ENCODE data around the gene ABCG2. TPM values are rescaled to one million over a fixed set of nuclear protein-coding genes. Genes with fewer than 3 reads are reported as not detected.

ABCG2 gene
- total RNA-seq, 1 experiment from 2014 or later, result 3.8 TPM

DNA sequence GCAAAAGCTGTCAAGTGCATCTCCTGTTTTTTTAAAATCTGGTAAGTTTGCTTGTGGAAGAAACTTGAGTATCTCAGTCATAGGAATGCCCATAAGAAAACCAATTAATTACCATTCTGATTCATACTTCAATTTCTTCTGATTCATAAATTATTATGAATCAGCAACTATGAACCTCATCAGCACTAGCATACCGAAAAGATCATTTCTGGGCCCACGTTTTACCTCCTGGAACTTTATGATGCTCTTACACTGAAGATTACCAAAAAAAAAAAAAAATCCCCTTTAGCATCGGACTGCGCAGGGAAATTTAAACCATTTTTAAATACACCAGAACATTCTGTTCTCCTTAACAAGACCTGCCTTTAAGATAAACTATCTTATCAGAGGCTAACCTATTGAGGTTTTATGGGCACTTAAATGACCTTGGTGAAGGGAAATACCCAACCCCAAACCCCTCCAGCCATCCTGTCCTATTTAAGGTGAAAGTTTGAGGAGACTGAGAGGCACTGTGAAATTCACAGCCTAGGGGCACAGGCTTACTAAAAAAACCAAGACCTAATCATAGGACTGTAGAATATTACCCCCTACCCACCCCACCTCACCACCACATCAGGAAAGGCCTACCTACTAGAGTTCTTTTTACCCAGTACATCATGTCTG is 38.2 kb upstream of the ABCG2 start:
- ChIA-PET CTCF (interaction anchor here (0.9 to 2.5 kb wide), 5 partner anchors 15 to 359 kb away, joined by 3 to 5 read pairs (median 4); no protein-coding TSS in a partner anchor), POLR2A (no interaction called here)
- DNase-seq (ENCODE audit: low spot score), result no peak
- Mint-ChIP-seq H3K27ac (peak overlapping the region; percentile 75; the same call in 1 of the 2 replicates), H3K27me3 (ENCODE audit: low read depth) (no peaks in the 10 kb centered on the region), H3K4me3 (no peak overlapping the region), H3K9me3 (no peaks in the 10 kb centered on the region), H3K36me3 (no peaks in the 10 kb centered on the region), H3K4me1 (peaks cover 28% of the 10 kb centered on the region)
- no peak for TF ChIP-seq NFATC4 (CRISPR knock-in tag; IDR thresholded peaks at IDR 0.05)
- TF ChIP-seq MAX (CRISPR knock-in tag; IDR thresholded peaks at IDR 0.05), result no peak
- no peak for TF ChIP-seq HMGA2 (CRISPR knock-in tag; IDR thresholded peaks at IDR 0.05)
- no peak for TF ChIP-seq ZNF263 (CRISPR knock-in tag; IDR thresholded peaks at IDR 0.05; ENCODE audit: low read depth)
- no peak for TF ChIP-seq TEAD1 (CRISPR knock-in tag; IDR thresholded peaks at IDR 0.05)
- TF ChIP-seq, protein P1, sequence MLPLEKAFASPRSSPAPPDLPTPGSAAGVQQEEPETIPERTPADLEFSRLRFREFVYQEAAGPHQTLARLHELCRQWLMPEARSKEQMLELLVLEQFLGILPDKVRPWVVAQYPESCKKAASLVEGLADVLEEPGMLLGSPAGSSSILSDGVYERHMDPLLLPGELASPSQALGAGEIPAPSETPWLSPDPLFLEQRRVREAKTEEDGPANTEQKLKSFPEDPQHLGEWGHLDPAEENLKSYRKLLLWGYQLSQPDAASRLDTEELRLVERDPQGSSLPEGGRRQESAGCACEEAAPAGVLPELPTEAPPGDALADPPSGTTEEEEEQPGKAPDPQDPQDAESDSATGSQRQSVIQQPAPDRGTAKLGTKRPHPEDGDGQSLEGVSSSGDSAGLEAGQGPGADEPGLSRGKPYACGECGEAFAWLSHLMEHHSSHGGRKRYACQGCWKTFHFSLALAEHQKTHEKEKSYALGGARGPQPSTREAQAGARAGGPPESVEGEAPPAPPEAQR (CRISPR knock-in tag; IDR thresholded peaks at IDR 0.05), result no peak
- no peak for TF ChIP-seq ZNF138 (CRISPR knock-in tag; conservative IDR thresholded peaks at IDR 0.05)
- no peak for TF ChIP-seq E2F4 (CRISPR knock-in tag; IDR thresholded peaks at IDR 0.05; ENCODE audit: borderline replicate concordance, low read depth)
- no peak for TF ChIP-seq JAZF1 (CRISPR knock-in tag; IDR thresholded peaks at IDR 0.05)
- no peak for TF ChIP-seq ATF2 (CRISPR knock-in tag; IDR thresholded peaks at IDR 0.05; ENCODE audit: borderline replicate concordance, low read depth)
- no peak for TF ChIP-seq SMAD3 (CRISPR knock-in tag; IDR thresholded peaks at IDR 0.05; ENCODE audit: borderline replicate concordance)
- TF ChIP-seq ARID4B (CRISPR knock-in tag; IDR thresholded peaks at IDR 0.05; ENCODE audit: borderline replicate concordance), result no peak
- no peak for TF ChIP-seq JUN (CRISPR knock-in tag; IDR thresholded peaks at IDR 0.05)
- ATAC-seq, result no peak

- peak overlapping the region; percentile 75 for H3K27ac Mint-ChIP-seq
- no peaks in the 10 kb centered on the region for H3K9me3 Mint-ChIP-seq
- CTCF ChIA-PET, result interaction anchor here (0.9 to 2.5 kb wide), 3 partner anchors 16 to 319 kb away, joined by 3 to 5 read pairs (median 4); no protein-coding TSS in a partner anchor
- no peak overlapping the region for H3K4me3 Mint-ChIP-seq
- peaks cover 22% of the 10 kb centered on the region for H3K4me1 Mint-ChIP-seq
- peak; percentile 93 for ATAC-seq
- no peaks in the 10 kb centered on the region for H3K36me3 Mint-ChIP-seq
- POLR2A ChIA-PET, result no interaction called here
- peak; percentile 38 for DNase-seq (ENCODE audit: low spot score)
- H3K27me3 Mint-ChIP-seq (ENCODE audit: low read depth), result no peaks in the 10 kb centered on the region
- TF ChIP-seq MAX (CRISPR knock-in tag; IDR thresholded peaks at IDR 0.05) (no peak), FOXJ3 (CRISPR knock-in tag; IDR thresholded peaks at IDR 0.05; ENCODE audit: borderline replicate concordance) (no peak), ZNF232 (CRISPR knock-in tag; IDR thresholded peaks at IDR 0.05) (no peak), ZNF423 (CRISPR knock-in tag; IDR thresholded peaks at IDR 0.05) (no peak), AFF4 (CRISPR knock-in tag; IDR thresholded peaks at IDR 0.05; ENCODE audit: borderline replicate concordance) (no peak)
These were observed 37.5 kb upstream of the ABCG2 start for GRCh38 chr4:88196013-88196365.

Measured in WTC11 (cell line).